ENCODE data around the gene TBCK.

DNA sequence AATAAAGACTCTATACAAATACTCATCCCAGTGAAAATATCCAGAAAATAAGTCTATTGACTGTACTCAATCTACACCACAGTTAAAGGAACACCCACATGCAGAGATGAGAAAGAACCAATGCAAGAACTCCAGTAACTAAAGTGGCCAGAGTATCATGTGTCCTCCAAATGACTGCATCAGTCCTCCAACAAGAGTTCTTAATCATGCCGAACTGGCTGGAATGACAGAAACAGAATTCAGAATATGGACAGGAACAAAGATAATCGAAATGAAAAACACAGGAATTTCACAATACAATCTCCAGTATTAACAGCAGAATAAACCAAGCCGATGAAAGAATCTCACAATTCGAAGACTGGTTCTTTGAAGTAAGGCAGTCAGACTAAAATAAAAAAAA, 210.3 kb downstream of the TBCK start:
- no peak for TF ChIP-seq FOSL1 (IDR thresholded peaks at IDR 0.05; ENCODE audit: low read depth)
- TF ChIP-seq, protein P1, sequence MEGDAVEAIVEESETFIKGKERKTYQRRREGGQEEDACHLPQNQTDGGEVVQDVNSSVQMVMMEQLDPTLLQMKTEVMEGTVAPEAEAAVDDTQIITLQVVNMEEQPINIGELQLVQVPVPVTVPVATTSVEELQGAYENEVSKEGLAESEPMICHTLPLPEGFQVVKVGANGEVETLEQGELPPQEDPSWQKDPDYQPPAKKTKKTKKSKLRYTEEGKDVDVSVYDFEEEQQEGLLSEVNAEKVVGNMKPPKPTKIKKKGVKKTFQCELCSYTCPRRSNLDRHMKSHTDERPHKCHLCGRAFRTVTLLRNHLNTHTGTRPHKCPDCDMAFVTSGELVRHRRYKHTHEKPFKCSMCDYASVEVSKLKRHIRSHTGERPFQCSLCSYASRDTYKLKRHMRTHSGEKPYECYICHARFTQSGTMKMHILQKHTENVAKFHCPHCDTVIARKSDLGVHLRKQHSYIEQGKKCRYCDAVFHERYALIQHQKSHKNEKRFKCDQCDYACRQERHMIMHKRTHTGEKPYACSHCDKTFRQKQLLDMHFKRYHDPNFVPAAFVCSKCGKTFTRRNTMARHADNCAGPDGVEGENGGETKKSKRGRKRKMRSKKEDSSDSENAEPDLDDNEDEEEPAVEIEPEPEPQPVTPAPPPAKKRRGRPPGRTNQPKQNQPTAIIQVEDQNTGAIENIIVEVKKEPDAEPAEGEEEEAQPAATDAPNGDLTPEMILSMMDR (IDR thresholded peaks at IDR 0.05 in 2 of 3, conservative IDR thresholded peaks at IDR 0.05 in 1 of 3; ENCODE audit: borderline replicate concordance in 1 of 3, insufficient read depth in 1 of 3, low read depth in 2 of 3, low read length in 2 of 3) = no peak
